ENCODE measurements around the gene PDE4A. TPM values are rescaled to one million over a fixed set of nuclear protein-coding genes. Genes with fewer than 3 reads are reported as not detected.

PDE4A gene
- total and polyA plus RNA-seq, 10 of the 15 experiments (the other 5 are each of a cell fraction or from before 2014, with no cell fraction given): 0.24 to 13.3 (median 4.9) TPM

- TF ChIP-seq RELA (IDR thresholded peaks at IDR 0.05; ENCODE audit: borderline replicate concordance, partially characterized antibody): no peak
- no peak for TF ChIP-seq ZSCAN29 (IDR thresholded peaks at IDR 0.05)
- no peak for TF ChIP-seq IRF3 (IDR thresholded peaks at IDR 0.05)
- no peak for TF ChIP-seq RAD51 (IDR thresholded peaks at IDR 0.05)
- no peak for TF ChIP-seq ZNF687 (IDR thresholded peaks at IDR 0.05)
- no peak for TF ChIP-seq SIN3A (IDR thresholded peaks at IDR 0.05; ENCODE audit: low read depth, low read length)
- no peak for TF ChIP-seq NKRF (conservative IDR thresholded peaks at IDR 0.05)
- TF ChIP-seq CTCF (IDR thresholded peaks at IDR 0.05 in 2 of 3, conservative IDR thresholded peaks at IDR 0.05 in 1 of 3; ENCODE audit: control insufficient read depth in 2 of 3, extremely low read depth in 1 of 3, insufficient read depth in 1 of 3, low read depth in 3 of 3, low read length in 3 of 3): no peak
- 0 out of 4 replicates have a peak, but pooled peaks of 1 of the 2 experiments have one; percentile 1 for TF ChIP-seq SRF (IDR thresholded peaks at IDR 0.05; ENCODE audit: low read depth in 2 of 2, low read length in 2 of 2)
- TF ChIP-seq POLR2A (IDR thresholded peaks at IDR 0.05; ENCODE audit: low read depth, low read length): no peak
- TF ChIP-seq MLLT1 (IDR thresholded peaks at IDR 0.05): peak; percentile 32; the same call in 1 of the 2 replicates
- no peak for TF ChIP-seq MYC (IDR thresholded peaks at IDR 0.05; ENCODE audit: insufficient read depth, insufficient read length, insufficient replicate concordance, low read length, severe bottlenecking)
- no peak for TF ChIP-seq E2F8 (IDR thresholded peaks at IDR 0.05; ENCODE audit: low read depth, partially characterized antibody)
- TF ChIP-seq ASH2L (IDR thresholded peaks at IDR 0.05; ENCODE audit: borderline replicate concordance, low read depth): no peak
These were observed 82.9 kb downstream of the PDE4A start, which contains the start of gene KEAP1 (continued) for GRCh38 chr19:10503002-10503789.

All from GM12878 (cell line).